ENCODE results near the gene TSEN34. TPM values are rescaled to one million over a fixed set of nuclear protein-coding genes. Genes with fewer than 3 reads are reported as not detected.
A peak's percentile ranks its signal among the peaks of the same experiment; 100 is the strongest.

The TSEN34 gene
- polyA plus RNA-seq (2013, experiment 1 of 4), result 34.8 TPM
- polyA plus RNA-seq (2013, experiment 2 of 4), result 28.3 TPM
- polyA plus RNA-seq (2013, experiment 3 of 4), result 32.9 TPM
- polyA plus RNA-seq (2013, experiment 4 of 4), result 31.4 TPM

GRCh38 chr19:54191011-54191810 is at the start of gene TSEN34:
Gene TSEN34 (plus strand): TSS chr19:54191308. CDS start chr19:54191365, 57 bp downstream.
- Histone ChIP-seq H3K9me3 (ENCODE audit: control insufficient read depth, low read length) (no peaks in the 10 kb centered on the region), H3K4me3 (ENCODE audit: insufficient read depth, low read depth, low read length) (peak within 1 kb of the TSS; percentile 78), H3K36me3 (ENCODE audit: control insufficient read depth, insufficient read depth, low read length) (peaks cover 23% of the 10 kb centered on the region), H3K27ac (ENCODE audit: insufficient read depth, low read depth, low read length, poor library complexity, severe bottlenecking) (peak within 1 kb of the TSS; percentile 99), H3K4me1 (ENCODE audit: control insufficient read depth, insufficient read depth, low read length) (peaks cover 9% of the 10 kb centered on the region), H3K27me3 (ENCODE audit: control insufficient read depth, insufficient read depth, low read length, poor library complexity, severe bottlenecking) (no peaks in the 10 kb centered on the region)
- WGBS, 2 experiments, result 1% methylated on average over 77 of the region's 77 CpGs

- 93% methylated on average over 3 of the region's 3 CpGs for WGBS, 2 experiments
Measured at GRCh38 chr19:54141356-54141755, 49.8 kb upstream of the TSEN34 start.

GRCh38 chr19:54142166-54142780 is 48.8 kb upstream of the TSEN34 start:
- no peak overlapping the region for H3K4me3 ChIP-seq (ENCODE audit: insufficient read depth, low read depth, low read length)
- no peaks in the 10 kb centered on the region for H3K9me3 ChIP-seq (ENCODE audit: control insufficient read depth, low read length)
- no peak overlapping the region for H3K27ac ChIP-seq (ENCODE audit: insufficient read depth, low read depth, low read length, poor library complexity, severe bottlenecking)
- WGBS, 2 experiments, result 78 to 88% methylated on average over 7 of the region's 7 CpGs
- peaks cover 44% of the 10 kb centered on the region for H3K36me3 ChIP-seq (ENCODE audit: control insufficient read depth, insufficient read depth, low read length)
- H3K4me1 ChIP-seq (ENCODE audit: control insufficient read depth, insufficient read depth, low read length), result peaks cover 15% of the 10 kb centered on the region
- no peaks in the 10 kb centered on the region for H3K27me3 ChIP-seq (ENCODE audit: control insufficient read depth, insufficient read depth, low read length, poor library complexity, severe bottlenecking)

More at GRCh38 chr19:54141356-54141755, 49.8 kb upstream of the TSEN34 start:
- Histone ChIP-seq H3K4me3 (ENCODE audit: insufficient read depth, low read depth, low read length) (no peak overlapping the region), H3K9me3 (ENCODE audit: control insufficient read depth, low read length) (no peaks in the 10 kb centered on the region), H3K27me3 (ENCODE audit: control insufficient read depth, insufficient read depth, low read length, poor library complexity, severe bottlenecking) (peaks cover 1% of the 10 kb centered on the region), H3K4me1 (ENCODE audit: control insufficient read depth, insufficient read depth, low read length) (peaks cover 15% of the 10 kb centered on the region), H3K36me3 (ENCODE audit: control insufficient read depth, insufficient read depth, low read length) (peaks cover 35% of the 10 kb centered on the region), H3K27ac (ENCODE audit: insufficient read depth, low read depth, low read length, poor library complexity, severe bottlenecking) (no peak overlapping the region)

GRCh38 chr19:54145541-54146158 is 45.5 kb upstream of the TSEN34 start:
- no peaks in the 10 kb centered on the region for H3K9me3 ChIP-seq (ENCODE audit: control insufficient read depth, low read length)
- no peak overlapping the region for H3K4me3 ChIP-seq (ENCODE audit: insufficient read depth, low read depth, low read length)
- no peaks in the 10 kb centered on the region for H3K27me3 ChIP-seq (ENCODE audit: control insufficient read depth, insufficient read depth, low read length, poor library complexity, severe bottlenecking)
- 97% methylated on average over 28 of the region's 28 CpGs for WGBS, 2 experiments
- peaks cover 72% of the 10 kb centered on the region for H3K36me3 ChIP-seq (ENCODE audit: control insufficient read depth, insufficient read depth, low read length)
- no peak overlapping the region for H3K27ac ChIP-seq (ENCODE audit: insufficient read depth, low read depth, low read length, poor library complexity, severe bottlenecking)
- H3K4me1 ChIP-seq (ENCODE audit: control insufficient read depth, insufficient read depth, low read length), result no peaks in the 10 kb centered on the region

GRCh38 chr19:54147676-54148075 is 43.4 kb upstream of the TSEN34 start:
- no peak overlapping the region for H3K27ac ChIP-seq (ENCODE audit: insufficient read depth, low read depth, low read length, poor library complexity, severe bottlenecking)
- WGBS, 2 experiments, result 96% methylated on average over 3 of the region's 3 CpGs
- H3K36me3 ChIP-seq (ENCODE audit: control insufficient read depth, insufficient read depth, low read length), result peaks cover 87% of the 10 kb centered on the region
- H3K4me3 ChIP-seq (ENCODE audit: insufficient read depth, low read depth, low read length), result no peak overlapping the region
- H3K27me3 ChIP-seq (ENCODE audit: control insufficient read depth, insufficient read depth, low read length, poor library complexity, severe bottlenecking), result no peaks in the 10 kb centered on the region
- no peaks in the 10 kb centered on the region for H3K4me1 ChIP-seq (ENCODE audit: control insufficient read depth, insufficient read depth, low read length)
- no peaks in the 10 kb centered on the region for H3K9me3 ChIP-seq (ENCODE audit: control insufficient read depth, low read length)

- no peaks in the 10 kb centered on the region for H3K4me1 ChIP-seq (ENCODE audit: control insufficient read depth, insufficient read depth, low read length)
- no peaks in the 10 kb centered on the region for H3K27me3 ChIP-seq (ENCODE audit: control insufficient read depth, insufficient read depth, low read length, poor library complexity, severe bottlenecking)
- no peaks in the 10 kb centered on the region for H3K9me3 ChIP-seq (ENCODE audit: control insufficient read depth, low read length)
- 93% methylated on average over 19 of the region's 19 CpGs for WGBS, 2 experiments
- H3K27ac ChIP-seq (ENCODE audit: insufficient read depth, low read depth, low read length, poor library complexity, severe bottlenecking), result no peak overlapping the region
- H3K36me3 ChIP-seq (ENCODE audit: control insufficient read depth, insufficient read depth, low read length), result peaks cover 88% of the 10 kb centered on the region
- no peak overlapping the region for H3K4me3 ChIP-seq (ENCODE audit: insufficient read depth, low read depth, low read length)
Measured at GRCh38 chr19:54148158-54148557, 43.0 kb upstream of the TSEN34 start.

GRCh38 chr19:54149021-54149812 is 41.9 kb upstream of the TSEN34 start:
- no peaks in the 10 kb centered on the region for H3K27me3 ChIP-seq (ENCODE audit: control insufficient read depth, insufficient read depth, low read length, poor library complexity, severe bottlenecking)
- H3K36me3 ChIP-seq (ENCODE audit: control insufficient read depth, insufficient read depth, low read length), result peaks cover 88% of the 10 kb centered on the region
- 94 to 95% methylated on average over 12 of the region's 12 CpGs for WGBS, 2 experiments
- H3K27ac ChIP-seq (ENCODE audit: insufficient read depth, low read depth, low read length, poor library complexity, severe bottlenecking), result no peak overlapping the region
- H3K9me3 ChIP-seq (ENCODE audit: control insufficient read depth, low read length), result no peaks in the 10 kb centered on the region
- H3K4me3 ChIP-seq (ENCODE audit: insufficient read depth, low read depth, low read length), result no peak overlapping the region
- H3K4me1 ChIP-seq (ENCODE audit: control insufficient read depth, insufficient read depth, low read length), result no peaks in the 10 kb centered on the region

GRCh38 chr19:54151362-54152035 is 39.6 kb upstream of the TSEN34 start:
- WGBS, 2 experiments, result 95 to 96% methylated on average over 23 of the region's 23 CpGs
- Histone ChIP-seq H3K9me3 (ENCODE audit: control insufficient read depth, low read length) (no peaks in the 10 kb centered on the region), H3K27me3 (ENCODE audit: control insufficient read depth, insufficient read depth, low read length, poor library complexity, severe bottlenecking) (no peaks in the 10 kb centered on the region), H3K4me3 (ENCODE audit: insufficient read depth, low read depth, low read length) (no peak overlapping the region), H3K27ac (ENCODE audit: insufficient read depth, low read depth, low read length, poor library complexity, severe bottlenecking) (no peak overlapping the region), H3K4me1 (ENCODE audit: control insufficient read depth, insufficient read depth, low read length) (no peaks in the 10 kb centered on the region), H3K36me3 (ENCODE audit: control insufficient read depth, insufficient read depth, low read length) (peaks cover 89% of the 10 kb centered on the region)

- no peak overlapping the region for H3K4me3 ChIP-seq (ENCODE audit: insufficient read depth, low read depth, low read length)
- H3K27me3 ChIP-seq (ENCODE audit: control insufficient read depth, insufficient read depth, low read length, poor library complexity, severe bottlenecking), result no peaks in the 10 kb centered on the region
- WGBS, 2 experiments, result 95% methylated on average over 12 of the region's 12 CpGs
- H3K27ac ChIP-seq (ENCODE audit: insufficient read depth, low read depth, low read length, poor library complexity, severe bottlenecking), result no peak overlapping the region
- no peaks in the 10 kb centered on the region for H3K4me1 ChIP-seq (ENCODE audit: control insufficient read depth, insufficient read depth, low read length)
- no peaks in the 10 kb centered on the region for H3K9me3 ChIP-seq (ENCODE audit: control insufficient read depth, low read length)
- H3K36me3 ChIP-seq (ENCODE audit: control insufficient read depth, insufficient read depth, low read length), result peaks cover 82% of the 10 kb centered on the region
Measured at GRCh38 chr19:54152267-54152666, 38.8 kb upstream of the TSEN34 start.

Data from ectodermal cell (in vitro differentiated cells).